ENCODE measurements around the gene HINFP. TPM values are rescaled to one million over a fixed set of nuclear protein-coding genes. Genes with fewer than 3 reads are reported as not detected.

Gene HINFP
- total and polyA plus RNA-seq, 2 experiments from 2014 or later = 12.6 to 29.2 TPM

GRCh38 chr11:119112314-119113020 is 8.9 kb upstream of the HINFP start:
- no peak for DNase-seq (ENCODE audit: low spot score)

More at GRCh38 chr11:119112314-119113020, 8.9 kb upstream of the HINFP start:
- no peak overlapping the region for H3K4me3 ChIP-seq
- H2AFZ ChIP-seq = no peak overlapping the region
- no peaks in the 10 kb centered on the region for H3K9me3 Mint-ChIP-seq
- H3K79me2 ChIP-seq (replicated peaks; ENCODE audit: insufficient read depth) = no peaks in the 10 kb centered on the region
- peaks cover 15% of the 10 kb centered on the region for H3K4me1 ChIP-seq (ENCODE audit: insufficient read depth)
- no peak overlapping the region for H3K4me3 Mint-ChIP-seq
- TF ChIP-seq ZNF462 (CRISPR knock-in tag; IDR thresholded peaks at IDR 0.05) = no peak
- no peak for TF ChIP-seq ETS1 (IDR thresholded peaks at IDR 0.05)
- TF ChIP-seq POLR2AphosphoS5 (IDR thresholded peaks at IDR 0.05; ENCODE audit: low read depth) = no peak
- no peak for TF ChIP-seq EZH2phosphoT487 (IDR thresholded peaks at IDR 0.05; ENCODE audit: unreplicated experiment)
- TF ChIP-seq STAT1 (IDR thresholded peaks at IDR 0.05; ENCODE audit: unreplicated experiment) = no peak
- TF ChIP-seq REST (IDR thresholded peaks at IDR 0.05; ENCODE audit: unreplicated experiment) = no peak
- no peak for TF ChIP-seq NANOG (IDR thresholded peaks at IDR 0.05; ENCODE audit: borderline replicate concordance)
- TF ChIP-seq ZNF114 (CRISPR knock-in tag; IDR thresholded peaks at IDR 0.05) = no peak
- TF ChIP-seq ZNF331 (CRISPR knock-in tag; IDR thresholded peaks at IDR 0.05; ENCODE audit: low read depth) = no peak
- no peak for TF ChIP-seq CREB1 (CRISPR knock-in tag; IDR thresholded peaks at IDR 0.05; ENCODE audit: low read depth)
- TF ChIP-seq CTCF (conservative IDR thresholded peaks at IDR 0.05; ENCODE audit: low read depth in 2 of 2) = no peak
- TF ChIP-seq JUNB (IDR thresholded peaks at IDR 0.05; ENCODE audit: unreplicated experiment) = no peak
- TF ChIP-seq EZH2 (IDR thresholded peaks at IDR 0.05; ENCODE audit: low read depth, unreplicated experiment) = no peak
- H3F3A ChIP-seq (replicated peaks; ENCODE audit: low read depth) = 0 out of 2 replicates have a peak, but pooled peaks cover 5% of the 10 kb centered on the region
- H3K27me3 ChIP-seq (ENCODE audit: insufficient read depth) = peaks cover 20% of the 10 kb centered on the region
- no peaks in the 10 kb centered on the region for H4K20me1 ChIP-seq (replicated peaks; ENCODE audit: insufficient read depth)
- H3K4me1 Mint-ChIP-seq = peaks cover 14% of the 10 kb centered on the region
- H3K27ac ChIP-seq (ENCODE audit: low read depth) = no peak overlapping the region
- no peaks in the 10 kb centered on the region for H3K36me3 ChIP-seq (ENCODE audit: insufficient read depth)
- peaks cover 16% of the 10 kb centered on the region for H3K27me3 Mint-ChIP-seq (ENCODE audit: insufficient read depth, low read depth, poor library complexity)
- H3K36me3 Mint-ChIP-seq (ENCODE audit: low read depth) = no peaks in the 10 kb centered on the region; the same call in 2 of the 3 replicates
- H3K9me2 ChIP-seq (ENCODE audit: insufficient read depth) = no peaks in the 10 kb centered on the region
- H3K4me2 ChIP-seq = no peak overlapping the region
- no peak overlapping the region for H3K27ac Mint-ChIP-seq
- no peak for ATAC-seq
